ENCODE data around the gene PDCD4.

The PDCD4 gene

GRCh38 chr10:110842326-110842904 is 29.3 kb upstream of the PDCD4 start:
- DNase-seq: no peak

- no peak for DNase-seq
These were observed 28.7 kb upstream of the PDCD4 start for GRCh38 chr10:110843031-110843430.

GRCh38 chr10:110843796-110844616 is 27.7 kb upstream of the PDCD4 start:
- no peak for DNase-seq

GRCh38 chr10:110844617-110844881 is 27.2 kb upstream of the PDCD4 start:
- no peak for DNase-seq

- DNase-seq: no peak
These were observed 26.5 kb upstream of the PDCD4 start for GRCh38 chr10:110845192-110845755.

- no peak for DNase-seq
These were observed 25.7 kb upstream of the PDCD4 start for GRCh38 chr10:110845756-110846620.

- DNase-seq: no peak
These were observed 24.4 kb upstream of the PDCD4 start for GRCh38 chr10:110847374-110847773.

- no peak for DNase-seq
These were observed 23.6 kb upstream of the PDCD4 start for GRCh38 chr10:110848106-110848505.

- DNase-seq: no peak
These were observed 21.6 kb upstream of the PDCD4 start for GRCh38 chr10:110850099-110850498.

- DNase-seq: no peak
These were observed 20.6 kb upstream of the PDCD4 start for GRCh38 chr10:110851020-110851612.

- no peak for DNase-seq
These were observed 19.4 kb upstream of the PDCD4 start for GRCh38 chr10:110852255-110852896.

- no peak for DNase-seq
These were observed 18.8 kb upstream of the PDCD4 start for GRCh38 chr10:110852947-110853346.

GRCh38 chr10:110853921-110854605 is 17.7 kb upstream of the PDCD4 start:
- DNase-seq: no peak

GRCh38 chr10:110857265-110858171 is 14.2 kb upstream of the PDCD4 start:
- DNase-seq: peak; percentile 65

GRCh38 chr10:110858297-110858934 is 13.3 kb upstream of the PDCD4 start:
- DNase-seq: peak; percentile 27

GRCh38 chr10:110859206-110859972 is 12.3 kb upstream of the PDCD4 start:
- DNase-seq: no peak

GRCh38 chr10:110859973-110860376 is 11.8 kb upstream of the PDCD4 start:
- no peak for DNase-seq

GRCh38 chr10:110860576-110861241 is 11.0 kb upstream of the PDCD4 start:
- no peak for DNase-seq

- DNase-seq: no peak
These were observed 10.3 kb upstream of the PDCD4 start for GRCh38 chr10:110861476-110861875.

Measured in NCI-H226 (cell line).